Body of pancreas (tissue), 4 donors: ENCODE results near the gene NIT2. TPM values are rescaled to one million over a fixed set of nuclear protein-coding genes. Genes with fewer than 3 reads are reported as not detected.

ENCODE experiments used
- ATAC-seq: fragments of 150-250 bp; one replicate; pipeline ENCODE4 v1.9.1; 2016
- DNase-seq, 4 donors: peaks; one replicate each; pipeline ENCODE4 v3.0.0-alpha.2; 2019
- H3K27ac ChIP-seq, 4 donors: fragments of 200-600 bp; sonication (generic); 1 replicate in 3 of 4; 2 replicates in 1 of 4; pipeline versions ENCODE4 v1.5.1 to v1.6.1; 2016 to 2019; ENCODE audit warnings: mild to moderate bottlenecking in 1 of 4, mixed read lengths in 1 of 4, moderate library complexity in 1 of 4
- H3K27me3 ChIP-seq, 2 donors: fragments of 200-600 bp; sonication (generic); one replicate each; pipeline ENCODE4 v1.6.0; 2016; ENCODE audit warnings: mild to moderate bottlenecking in 1 of 2
- H3K36me3 ChIP-seq, 2 donors: fragments of 200-600 bp; sonication (generic); replicated peaks in 1 of 2; 2 replicates each; pipeline ENCODE4 v1.5.1; 2016; ENCODE audit warnings: low read depth in 2 of 2; ENCODE audit not compliant: insufficient read depth in 1 of 2
- H3K4me1 ChIP-seq: fragments of 200-600 bp; sonication (generic); one replicate; pipeline ENCODE4 v1.6.0; 2016
- H3K4me3 ChIP-seq, 2 donors: fragments of 200-600 bp; sonication (generic); 1 replicate in 1 of 2; 2 replicates in 1 of 2; pipeline ENCODE4 v1.5.1; 2016 to 2019
- H3K9me3 ChIP-seq, 3 donors: fragments of 200-600 bp; sonication (generic); 1 replicate in 2 of 3; 2 replicates in 1 of 3; pipeline ENCODE4 v1.5.1; 2016
- CTCF ChIP-seq, 7 experiments: fragments of 450-650 bp in 4 of 7; fragments of 200-600 bp in 3 of 7; sonication (generic) in 3 of 7; IDR thresholded peaks; one replicate each; pipeline ENCODE4 v1.5.1; 2016 to 2019; ENCODE audit warnings: antibody characterized with exemption in 7 of 7
- POLR2A ChIP-seq, 3 donors: fragments of 450-650 bp; IDR thresholded peaks; one replicate each; pipeline ENCODE4 v1.6.1; 2016; ENCODE audit warnings: antibody characterized with exemption in 3 of 3, mild to moderate bottlenecking in 2 of 3
- WGBS, 2 donors: methylation state at CpG; one replicate each; pipeline ENCODE4 v1.1.5; 2017; 5-methylcytosine and 5-hydroxymethylcytosine counted together
- intact Hi-C: fragments of 100-400 bp; cut with DNase I; formaldehyde crosslinking; loops from one replicate; pipeline ENCODE4 v1.15.1; 2023
- total RNA-seq, 2 donors: library from RNA; depleted of rRNA; stranded (reverse); fragments of >200 nt; gene quantifications; one replicate each; pipeline ENCODE4 v1.1.0, GENCODE V29; 2016

NIT2 gene
- total RNA-seq, 2 donors from 2014 or later, result 21.5 to 32.6 TPM

GRCh38 chr3:100399341-100400071 lies 64.9 kb downstream of the NIT2 start:
- Histone ChIP-seq H3K9me3 (no peaks in the 10 kb centered on the region), H3K36me3 (no peaks in the 10 kb centered on the region), H3K4me3 (no peak overlapping the region), H3K4me1 (peaks cover 37% of the 10 kb centered on the region), H3K27ac (no peak overlapping the region), H3K27me3 (no peaks in the 10 kb centered on the region)
- WGBS, 2 donors, result 24 to 25% methylated on average over 9 of the region's 9 CpGs
- peak in 1 of 4 donors; percentile 9 for DNase-seq
- ATAC-seq, result no peak
- intact Hi-C loops, result no loop called here
- no peak for TF ChIP-seq POLR2A (IDR thresholded peaks at IDR 0.05)
- TF ChIP-seq CTCF (IDR thresholded peaks at IDR 0.05), result no peak

- TF ChIP-seq POLR2A (IDR thresholded peaks at IDR 0.05), result no peak
- Histone ChIP-seq H3K36me3 (no peaks in the 10 kb centered on the region), H3K4me1 (peaks cover 43% of the 10 kb centered on the region), H3K9me3 (no peaks in the 10 kb centered on the region), H3K4me3 (peak overlapping the region; percentile 87 to 90), H3K27ac (peak overlapping the region; percentile 70 to 91 (median 84)), H3K27me3 (no peaks in the 10 kb centered on the region)
- WGBS, 2 donors, result 0% methylated on average over 1 to 22 of the region's 22 CpGs
- ATAC-seq, result no peak
- intact Hi-C loops, result no loop called here
- DNase-seq, result peak in 2 of 4 donors; percentile 10 to 13
These were observed 65.8 kb downstream of the NIT2 start for GRCh38 chr3:100400419-100400779.

- no peaks in the 10 kb centered on the region for H3K36me3 ChIP-seq
- H3K4me1 ChIP-seq, result peaks cover 43% of the 10 kb centered on the region
- DNase-seq, result peak; percentile 98 to 99 (median 98)
- peak within 1 kb of the TSS; percentile 70 to 91 (median 84) for H3K27ac ChIP-seq
- 0% methylated on average over 38 to 62 of the region's 64 CpGs for WGBS, 2 donors
- TF ChIP-seq POLR2A (IDR thresholded peaks at IDR 0.05) (peak; percentile 72 to 97 (median 96)), CTCF (IDR thresholded peaks at IDR 0.05) (peak in 1 of 7 experiments; percentile 4)
- peak; percentile 96 for ATAC-seq
- intact Hi-C loops, result no loop called here
- no peaks in the 10 kb centered on the region for H3K9me3 ChIP-seq
- H3K27me3 ChIP-seq, result no peaks in the 10 kb centered on the region
- peak within 1 kb of the TSS; percentile 87 to 90 for H3K4me3 ChIP-seq
These were observed 66.5 kb downstream of the NIT2 start, which contains the start of the genes LNP1 and TOMM70 for GRCh38 chr3:100400780-100401673. LNP1 (plus strand) TSS chr3:100401539; CDS start chr3:100429730, 28,191 bp downstream. TOMM70 (minus strand) TSS chr3:100401089; CDS start chr3:100400949, 140 bp downstream.

- peaks cover 42% of the 10 kb centered on the region for H3K4me1 ChIP-seq
- 0% methylated on average over 23 of the region's 23 CpGs for WGBS, 2 donors
- peak; percentile 28 to 50 (median 35) for DNase-seq
These were observed 67.1 kb downstream of the NIT2 start for GRCh38 chr3:100401674-100402041.

More at GRCh38 chr3:100401674-100402041, 67.1 kb downstream of the NIT2 start:
- ATAC-seq, result peak; percentile 9
- H3K27me3 ChIP-seq, result no peaks in the 10 kb centered on the region
- intact Hi-C loops, result no loop called here
- H3K27ac ChIP-seq, result peak overlapping the region; percentile 70 to 91 (median 84)
- no peaks in the 10 kb centered on the region for H3K9me3 ChIP-seq
- H3K36me3 ChIP-seq, result no peaks in the 10 kb centered on the region
- TF ChIP-seq POLR2A (IDR thresholded peaks at IDR 0.05) (no peak), CTCF (IDR thresholded peaks at IDR 0.05) (no peak)
- H3K4me3 ChIP-seq, result peak overlapping the region; percentile 87 to 90
